HG03108 (cell line): ENCODE results near the gene HRAS.
"Not testable (repeated sequence)": the region's sequence is repeated elsewhere in the genome, so short reads cannot be mapped to it uniquely, and the experiment has no call there.

Experiments used
- ATAC-seq: cut with Tn5 transposase; IDR thresholded peaks from one replicate; pipeline ENCODE4 v1.9.1; 2021; ENCODE audit warnings: moderate library complexity; ENCODE audit not compliant: unreplicated experiment

HRAS gene

GRCh38 chr11:535519-536454 is at the start of gene HRAS:
Gene HRAS (minus strand): TSS chr11:535576.
- ATAC-seq: peak; percentile 72

DNA sequence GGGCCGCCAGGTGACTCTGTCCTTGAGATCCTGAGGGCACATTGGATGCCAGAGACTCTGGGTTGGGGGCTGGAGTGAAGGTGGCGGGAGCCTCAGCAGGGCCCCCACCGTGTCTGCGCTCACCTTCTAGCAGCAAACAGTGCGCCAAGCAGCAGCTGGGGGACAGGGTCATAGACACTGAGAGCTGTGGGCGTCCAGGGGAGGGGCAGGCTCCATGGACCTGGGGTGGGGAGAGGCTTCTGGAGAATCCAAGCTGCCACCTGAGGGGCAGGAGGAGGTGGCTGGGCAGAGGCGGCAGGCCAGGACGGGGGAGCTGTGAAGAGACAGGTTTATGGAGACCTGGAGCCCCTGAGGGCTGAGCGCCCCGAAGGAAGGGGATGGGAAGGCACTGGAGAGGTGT is 48.9 kb upstream of the HRAS start:
- ATAC-seq: no peak

DNA sequence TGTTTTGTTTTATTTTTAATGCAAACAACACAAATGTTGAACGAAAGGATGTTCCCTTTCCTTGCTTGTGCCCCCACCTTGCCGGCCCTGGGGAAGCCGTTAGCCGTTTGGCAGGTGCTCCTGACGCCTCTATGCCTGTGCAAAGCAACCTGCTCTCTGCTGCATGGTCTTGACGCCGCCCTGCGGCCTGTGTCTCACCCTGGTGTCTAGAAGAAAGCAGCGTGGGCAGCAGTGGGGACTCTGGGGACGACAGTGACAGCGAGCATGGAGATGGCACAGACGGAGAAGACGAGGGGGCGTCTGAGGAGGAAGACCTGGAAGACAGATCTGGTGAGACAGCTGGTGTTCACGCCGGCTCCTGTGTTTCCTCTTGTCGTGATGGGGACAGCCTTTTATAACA is 46.4 kb upstream of the HRAS start:
- no peak for ATAC-seq

DNA sequence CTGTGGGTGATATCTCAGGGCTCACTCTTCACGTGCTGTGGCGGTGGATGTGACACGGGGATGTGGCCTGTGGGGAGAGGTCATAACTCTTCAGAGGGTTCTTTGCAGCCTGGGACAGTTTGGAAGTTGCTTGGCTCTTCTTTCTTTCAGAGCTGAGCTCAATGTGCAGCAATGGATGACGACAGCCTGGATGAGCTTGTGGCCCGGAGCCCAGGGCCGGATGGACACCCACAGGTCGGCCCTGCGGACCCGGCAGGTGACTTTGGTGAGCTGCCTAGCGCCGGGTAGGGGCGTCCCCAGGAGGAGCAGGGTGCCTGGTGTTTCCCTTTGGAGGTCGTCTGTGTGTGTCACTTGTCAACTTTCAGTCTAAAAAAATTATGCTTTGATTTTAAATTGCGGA is 46.0 kb upstream of the HRAS start:
- no peak for ATAC-seq

DNA sequence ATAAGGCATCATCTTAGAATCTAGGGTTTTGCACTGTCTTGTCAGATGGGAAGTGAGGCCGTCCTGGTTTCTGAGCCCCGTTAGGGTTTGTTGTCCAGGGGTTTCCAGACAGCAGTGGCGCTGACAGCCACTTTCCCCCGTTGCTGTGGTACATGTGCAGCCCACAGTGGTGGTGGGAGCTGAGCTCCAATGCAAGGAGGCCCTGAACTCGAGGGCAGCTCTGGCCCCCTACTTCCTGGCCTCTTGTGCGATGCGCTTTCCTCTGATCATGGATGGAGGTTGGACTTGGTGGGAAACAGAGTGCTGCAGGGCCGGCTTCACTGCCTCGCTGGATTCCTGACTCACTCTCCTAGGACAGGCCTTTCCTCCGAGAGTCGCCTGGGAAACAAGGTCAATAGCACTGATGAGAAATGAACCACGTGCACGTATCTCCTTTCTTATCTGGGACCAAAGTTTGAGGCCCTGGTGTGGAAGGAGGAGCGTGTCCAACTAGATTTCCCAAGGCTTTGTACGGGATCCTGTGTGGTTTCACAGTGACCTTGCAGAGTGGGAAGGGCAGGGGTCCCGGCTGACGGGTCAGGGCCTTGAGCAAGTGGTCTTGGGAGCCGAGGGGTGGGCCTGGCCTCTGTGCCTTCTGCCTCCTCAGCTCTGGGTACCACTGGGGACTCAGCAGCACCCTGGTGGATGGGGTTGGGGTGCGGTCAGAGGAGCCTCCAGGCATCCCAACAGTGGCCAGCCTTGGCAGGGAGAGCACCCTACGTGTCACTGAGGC is 44.6 kb upstream of the HRAS start:
- ATAC-seq: no peak

- ATAC-seq: no peak
Observed at GRCh38 chr11:578276-579035, 43.1 kb upstream of the HRAS start.

DNA sequence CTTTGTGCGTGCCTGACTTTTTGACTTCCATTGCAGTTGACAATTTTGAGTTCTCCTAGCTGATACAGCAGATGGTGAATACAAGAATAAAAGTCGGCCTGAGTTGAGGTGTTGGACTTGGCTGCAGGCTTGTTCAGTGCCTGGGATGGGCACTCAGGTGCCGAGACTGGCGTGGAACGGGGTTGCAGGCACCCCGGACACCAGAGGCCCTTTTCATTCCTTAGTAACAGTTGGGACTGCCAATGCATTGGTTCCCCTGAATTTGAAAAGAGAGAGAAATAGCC is 42.2 kb upstream of the HRAS start:
- ATAC-seq: no peak

DNA sequence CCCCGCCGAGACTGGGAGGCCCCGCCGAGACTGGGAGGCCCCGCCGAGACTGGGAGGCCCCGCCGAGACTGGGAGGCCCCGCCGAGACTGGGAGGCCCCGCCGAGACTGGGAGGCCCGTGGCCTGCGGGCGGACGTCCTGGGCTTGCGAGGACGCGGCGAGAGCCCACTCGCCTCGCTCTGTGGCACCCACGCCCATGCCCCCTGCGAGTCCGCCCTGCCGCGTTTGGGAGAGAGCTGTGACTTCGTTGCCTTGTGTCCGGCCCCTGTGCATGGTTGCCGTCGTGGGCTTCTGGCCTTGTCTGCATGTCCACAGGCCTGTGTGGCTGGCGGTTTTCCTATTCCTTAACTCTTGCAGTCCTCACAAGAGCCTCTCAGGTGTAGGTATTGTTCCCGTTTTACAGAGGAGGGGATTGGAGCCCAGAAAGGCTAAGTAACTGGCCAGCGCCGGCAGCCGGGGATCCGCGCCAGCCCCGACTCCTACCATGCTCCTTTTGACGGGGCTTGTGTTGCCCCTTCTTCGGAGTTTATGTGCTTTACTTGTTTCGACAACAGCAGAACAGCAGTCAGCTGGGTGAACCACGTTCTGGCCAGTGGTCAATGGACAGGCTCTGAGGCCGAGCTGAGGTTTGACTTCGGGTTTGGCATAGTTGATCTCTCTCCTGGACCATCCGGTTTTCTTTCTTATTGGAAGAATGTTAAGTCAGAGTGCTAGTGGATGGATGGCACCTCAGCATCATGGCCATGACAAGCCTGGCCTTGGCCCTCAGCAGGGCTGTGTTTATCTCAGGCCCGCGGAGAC is 41.6 kb upstream of the HRAS start:
- no peak for ATAC-seq

DNA sequence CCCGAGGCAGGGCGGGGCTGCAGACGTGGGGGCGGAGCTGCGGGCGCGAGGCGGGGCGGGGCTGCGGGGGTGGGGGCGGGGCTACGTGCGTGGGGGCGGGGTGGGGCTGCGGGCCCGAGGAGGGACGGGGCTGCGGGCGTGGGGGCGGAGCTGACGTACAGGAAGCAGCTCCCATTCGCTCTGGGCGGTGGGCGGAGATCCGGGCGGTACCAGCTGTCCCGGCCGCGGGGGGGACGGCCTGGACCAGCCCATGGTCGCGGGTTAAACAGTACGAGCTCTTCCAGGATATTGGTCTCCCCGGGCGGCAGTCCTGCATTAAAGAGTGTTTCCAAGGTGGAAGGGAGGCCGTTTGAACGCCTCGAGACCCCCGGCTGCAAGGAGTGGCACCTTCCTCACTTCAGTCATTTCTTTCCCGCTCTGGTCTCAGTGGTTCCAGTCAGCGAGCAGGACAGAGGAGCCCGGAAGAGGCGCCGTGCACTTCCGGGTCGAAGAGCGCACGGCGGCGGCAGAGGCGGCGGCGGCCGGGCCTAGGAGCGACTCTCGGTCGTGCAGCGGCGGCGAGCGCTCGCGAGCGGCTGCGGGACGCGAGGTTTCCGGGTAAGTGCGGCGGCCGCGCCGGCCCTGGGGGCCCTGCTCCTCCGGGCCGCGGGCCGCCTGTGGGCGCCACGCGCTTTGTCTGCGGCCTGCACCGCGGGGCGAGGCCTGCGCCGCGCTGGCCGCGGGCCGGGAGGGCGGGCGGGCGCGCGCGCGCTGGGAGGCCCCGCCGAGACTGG is 40.8 kb upstream of the HRAS start, which contains the start of gene PHRF1:
Gene PHRF1 (plus strand): TSS at position 475 of the 773 bp plus-strand sequence. CDS start 5,043 bp downstream, outside the sequence.
- peak; percentile 72 for ATAC-seq

- ATAC-seq: peak; percentile 40
Observed at GRCh38 chr11:575313-575995, 40.1 kb upstream of the HRAS start.

GRCh38 chr11:574632-575312 is 39.4 kb upstream of the HRAS start:
- ATAC-seq: no peak

DNA sequence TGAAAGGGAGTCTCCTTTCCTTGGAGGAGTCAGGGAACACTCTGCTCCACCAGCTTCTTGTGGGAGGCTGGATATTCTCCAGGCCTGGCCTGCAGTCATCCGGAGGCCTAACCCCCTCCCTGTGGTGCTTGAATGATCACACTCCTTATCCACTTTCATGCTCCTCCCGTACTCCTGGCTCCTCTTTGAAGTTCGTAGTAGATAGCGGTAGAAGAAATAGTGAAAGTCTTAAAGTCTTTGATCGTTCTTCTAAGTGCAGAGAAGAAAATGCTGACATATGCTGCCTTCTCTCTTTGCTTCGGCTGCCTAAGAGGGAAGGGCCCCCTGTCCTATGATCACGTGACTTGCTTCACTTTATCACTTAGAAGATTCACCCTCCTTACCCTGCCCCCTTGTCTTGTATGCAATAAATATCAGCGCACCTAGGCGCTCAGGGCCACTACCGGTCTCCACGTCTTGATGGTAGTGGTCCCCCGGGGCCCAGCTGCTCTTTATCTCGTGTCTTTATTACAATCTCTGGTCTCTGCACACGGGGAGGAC is 38.7 kb upstream of the HRAS start:
- ATAC-seq: not testable (repeated sequence)

GRCh38 chr11:573146-573759 is 37.9 kb upstream of the HRAS start:
- ATAC-seq: no peak

DNA sequence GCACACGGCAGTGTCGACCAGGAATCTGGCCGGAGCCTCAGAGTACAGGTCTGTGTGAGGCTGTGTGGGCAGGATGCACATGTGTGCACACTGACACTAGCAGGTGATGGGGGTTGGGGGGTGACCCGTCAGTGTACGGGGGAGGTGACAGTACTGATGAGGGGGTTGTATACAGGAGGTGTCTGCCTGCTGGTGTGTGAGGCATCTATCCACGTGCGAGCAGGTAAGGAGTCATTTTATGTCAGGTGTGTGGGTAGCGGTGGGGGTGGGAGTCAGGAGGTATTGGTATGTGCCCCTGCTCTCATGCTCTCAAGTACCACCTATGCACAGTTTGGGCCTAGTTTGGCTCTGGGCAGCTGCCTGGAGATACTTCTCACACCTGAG is 36.4 kb upstream of the HRAS start:
- no peak for ATAC-seq

DNA sequence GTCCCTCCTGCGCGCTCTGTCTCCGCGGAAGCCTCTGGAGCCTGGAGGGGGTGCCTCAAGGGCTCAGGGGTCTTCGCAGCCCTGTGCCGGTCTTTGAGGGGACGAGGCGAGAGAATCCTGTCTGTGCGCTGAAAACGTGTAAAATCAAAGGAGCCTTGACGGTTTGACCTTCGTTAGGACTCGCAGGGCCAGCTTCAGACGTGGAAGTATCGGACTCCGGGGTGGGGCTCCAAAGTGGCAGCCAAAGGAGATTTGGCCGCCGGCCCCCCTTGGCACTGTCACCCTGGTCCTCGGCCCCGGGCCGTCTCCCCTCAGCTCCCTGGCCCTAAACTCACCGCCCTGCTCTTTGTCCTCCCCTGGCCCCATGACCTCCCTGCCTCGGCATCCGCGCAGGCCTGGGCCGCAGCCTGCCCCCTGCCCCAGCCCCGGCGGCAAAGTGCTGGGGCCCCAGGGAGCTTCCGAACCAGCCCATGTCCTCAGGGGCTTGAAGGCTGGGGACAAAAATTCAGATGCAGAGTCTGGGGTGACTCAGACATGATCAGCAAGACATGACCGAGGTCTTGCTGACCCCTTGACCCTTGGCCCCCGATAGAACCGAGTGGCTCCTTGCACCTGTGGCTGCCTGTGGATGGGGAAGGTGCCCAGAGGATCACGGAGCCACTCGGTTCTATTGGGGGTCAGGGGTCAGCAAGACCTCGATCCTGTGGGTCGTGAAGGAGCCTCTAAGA is 33.9 kb upstream of the HRAS start:
- no peak for ATAC-seq

- peak; percentile 85 for ATAC-seq
Observed at GRCh38 chr11:568306-569157, 33.2 kb upstream of the HRAS start.
